ENCODE data around the gene LPP. TPM values are rescaled to one million over a fixed set of nuclear protein-coding genes. Genes with fewer than 3 reads are reported as not detected.

The LPP gene
- total and polyA plus RNA-seq, 2 donors (not counting 1 experiment from before 2014, with no cell fraction given), result 7.6 to 81.7 TPM

- H3K79me2 ChIP-seq (ENCODE audit: control insufficient read depth, insufficient read depth, low read length), result peaks cover 34% of the 10 kb centered on the region
Measured at GRCh38 chr3:188233320-188233719, 79.4 kb downstream of the LPP start.

GRCh38 chr3:188234132-188234531 lies 80.2 kb downstream of the LPP start:
- 91% methylated on average over 3 of the region's 3 CpGs for WGBS (ENCODE audit: insufficient coverage)
- Histone ChIP-seq H3K36me3 (replicated peaks in 1 of 2; ENCODE audit: control extremely low read depth in 1 of 2, control insufficient read depth in 1 of 2, extremely low read depth in 1 of 2, insufficient read depth in 2 of 2, low read length in 1 of 2) (no peaks in the 10 kb centered on the region), H4K20me1 (ENCODE audit: control insufficient read depth, insufficient read depth, low read length, poor library complexity, severe bottlenecking) (no peaks in the 10 kb centered on the region), H3K4me3 (ENCODE audit: control extremely low read depth in 1 of 5, extremely low read depth in 1 of 5, insufficient read depth in 1 of 5, low read depth in 2 of 5, low read length in 4 of 5) (no peak overlapping the region), H2AFZ (ENCODE audit: insufficient read depth, low read depth, low read length, poor library complexity, severe bottlenecking) (no peak overlapping the region), H3K4me1 (ENCODE audit: control insufficient read depth in 2 of 2, insufficient read depth in 2 of 2, low read length in 2 of 2) (peaks cover 40 to 50% of the 10 kb centered on the region in 2 donors), H3K27ac (ENCODE audit: low read length in 2 of 2) (no peak overlapping the region), H3K9me3 (ENCODE audit: control extremely low read depth in 1 of 3, control insufficient read depth in 2 of 3, insufficient read depth in 1 of 3, low read length in 2 of 3) (no peaks in the 10 kb centered on the region), H3K9ac (ENCODE audit: low read length) (no peak overlapping the region), H3K4me2 (replicated peaks; ENCODE audit: low read depth, low read length, poor library complexity, severe bottlenecking) (no peak overlapping the region), H3K27me3 (replicated peaks in 1 of 4; ENCODE audit: control extremely low read depth in 1 of 4, control insufficient read depth in 3 of 4, insufficient read depth in 4 of 4, low read length in 3 of 4) (no peaks in the 10 kb centered on the region), H3K79me2 (ENCODE audit: control insufficient read depth, insufficient read depth, low read length) (peaks cover 29% of the 10 kb centered on the region)
- POLR2A ChIA-PET, result no interaction called here
- H3K4me3 Mint-ChIP-seq, result no peak overlapping the region
- H3K27me3 Mint-ChIP-seq, result no peaks in the 10 kb centered on the region
- H3K9me3 Mint-ChIP-seq (ENCODE audit: insufficient read depth), result no peaks in the 10 kb centered on the region
- TF ChIP-seq CTCF (IDR thresholded peaks at IDR 0.05), result no peak
- no peak for TF ChIP-seq EZH2 (IDR thresholded peaks at IDR 0.05; ENCODE audit: borderline replicate concordance, insufficient read depth, low read depth, low read length, poor library complexity, severe bottlenecking)
- ATAC-seq (ENCODE audit: low read depth) (no peak), DNase-seq (no peak)
- H3K27ac Mint-ChIP-seq, result no peak overlapping the region
- intact Hi-C loops (cut with micrococcal nuclease), result no loop called here
- CTCF ChIA-PET, result no interaction called here
- H3K4me1 Mint-ChIP-seq, result peaks cover 63% of the 10 kb centered on the region

More at GRCh38 chr3:188233320-188233719, 79.4 kb downstream of the LPP start:
- Histone ChIP-seq H3K36me3 (replicated peaks in 1 of 2; ENCODE audit: control extremely low read depth in 1 of 2, control insufficient read depth in 1 of 2, extremely low read depth in 1 of 2, insufficient read depth in 2 of 2, low read length in 1 of 2) (peaks cover 0 to 3% of the 10 kb centered on the region in 2 experiments), H3K27ac (ENCODE audit: low read length in 2 of 2) (no peak overlapping the region), H3K27me3 (replicated peaks in 1 of 4; ENCODE audit: control extremely low read depth in 1 of 4, control insufficient read depth in 3 of 4, insufficient read depth in 4 of 4, low read length in 3 of 4) (no peaks in the 10 kb centered on the region), H3K4me3 (ENCODE audit: control extremely low read depth in 1 of 5, extremely low read depth in 1 of 5, insufficient read depth in 1 of 5, low read depth in 2 of 5, low read length in 4 of 5) (no peak overlapping the region), H2AFZ (ENCODE audit: insufficient read depth, low read depth, low read length, poor library complexity, severe bottlenecking) (no peak overlapping the region), H4K20me1 (ENCODE audit: control insufficient read depth, insufficient read depth, low read length, poor library complexity, severe bottlenecking) (no peaks in the 10 kb centered on the region), H3K9me3 (ENCODE audit: control extremely low read depth in 1 of 3, control insufficient read depth in 2 of 3, insufficient read depth in 1 of 3, low read length in 2 of 3) (no peaks in the 10 kb centered on the region), H3K9ac (ENCODE audit: low read length) (no peak overlapping the region), H3K4me1 (ENCODE audit: control insufficient read depth in 2 of 2, insufficient read depth in 2 of 2, low read length in 2 of 2) (peaks cover 37 to 44% of the 10 kb centered on the region in 2 donors), H3K4me2 (replicated peaks; ENCODE audit: low read depth, low read length, poor library complexity, severe bottlenecking) (no peak overlapping the region)
- no peak for ATAC-seq (ENCODE audit: low read depth)
- Mint-ChIP-seq H3K9me3 (ENCODE audit: insufficient read depth) (no peaks in the 10 kb centered on the region), H3K27me3 (no peaks in the 10 kb centered on the region), H3K4me3 (no peak overlapping the region), H3K4me1 (peaks cover 62% of the 10 kb centered on the region), H3K27ac (no peak overlapping the region)
- DNase-seq, result no peak
- CTCF ChIA-PET, result no interaction called here
- POLR2A ChIA-PET, result no interaction called here
- intact Hi-C loops (cut with micrococcal nuclease), result no loop called here
- TF ChIP-seq CTCF (IDR thresholded peaks at IDR 0.05), result no peak
- TF ChIP-seq EZH2 (IDR thresholded peaks at IDR 0.05; ENCODE audit: borderline replicate concordance, insufficient read depth, low read depth, low read length, poor library complexity, severe bottlenecking), result no peak
- WGBS (ENCODE audit: insufficient coverage), result no CpG with 5 or more reads among the region's 1 CpG
